Renal cortex interstitium (tissue), 11 donors: ENCODE measurements around the gene TGFBR2. TPM values are rescaled to one million over a fixed set of nuclear protein-coding genes. Genes with fewer than 3 reads are reported as not detected.

ENCODE experiments used
- DNase-seq, 11 donors: peaks; one replicate each; pipeline ENCODE4 v3.0.0-alpha.2; 2013; ENCODE audit warnings: low read depth in 9 of 11, low spot score in 4 of 11; ENCODE audit errors: extremely low read depth in 1 of 11
- polyA plus RNA-seq, 3 donors: library from polyadenylated mRNA; unstranded; fragments of 120-200 nt; gene quantifications; one replicate each; pipeline ENCODE4 v1.2.1, GENCODE V29; 2013; ENCODE audit not compliant: insufficient read length in 3 of 3

Gene TGFBR2
- polyA plus RNA-seq, 3 donors, result 89.0 to 117 (median 96.9) TPM

GRCh38 chr3:30628205-30628900, 22.0 kb downstream of the TGFBR2 start:
- no peak for DNase-seq

GRCh38 chr3:30628901-30629590, 22.6 kb downstream of the TGFBR2 start:
- no peak for DNase-seq

- DNase-seq, result no peak
These were observed 23.3 kb downstream of the TGFBR2 start for GRCh38 chr3:30629746-30630145.

- DNase-seq, result no peak
These were observed 24.0 kb downstream of the TGFBR2 start for GRCh38 chr3:30630238-30631030.

- DNase-seq, result no peak
These were observed 25.0 kb downstream of the TGFBR2 start for GRCh38 chr3:30631243-30631904.

- DNase-seq, result no peak
These were observed 25.7 kb downstream of the TGFBR2 start for GRCh38 chr3:30632065-30632464.

- no peak for DNase-seq
These were observed 26.1 kb downstream of the TGFBR2 start for GRCh38 chr3:30632521-30632920.

- no peak for DNase-seq
These were observed 27.3 kb downstream of the TGFBR2 start for GRCh38 chr3:30633718-30634117.

GRCh38 chr3:30634761-30635735, 28.6 kb downstream of the TGFBR2 start:
- DNase-seq, result no peak

GRCh38 chr3:30637310-30638219, 31.2 kb downstream of the TGFBR2 start:
- no peak for DNase-seq

- DNase-seq, result no peak
These were observed 32.4 kb downstream of the TGFBR2 start for GRCh38 chr3:30638685-30639412.

GRCh38 chr3:30639937-30640336, 33.5 kb downstream of the TGFBR2 start:
- no peak for DNase-seq

- DNase-seq, result no peak
These were observed 34.5 kb downstream of the TGFBR2 start for GRCh38 chr3:30640851-30641250.

- DNase-seq, result no peak
These were observed 35.2 kb downstream of the TGFBR2 start for GRCh38 chr3:30641416-30642251.

GRCh38 chr3:30642849-30643361, 36.5 kb downstream of the TGFBR2 start:
- DNase-seq, result no peak
